Right renal cortex interstitium (tissue), 3 donors: ENCODE measurements around the gene CARMIL3. TPM values are rescaled to one million over a fixed set of nuclear protein-coding genes. Genes with fewer than 3 reads are reported as not detected.
"Not testable (repeated sequence)": the region's sequence is repeated elsewhere in the genome, so short reads cannot be mapped to it uniquely, and the experiment has no call there.

Source experiments
- DNase-seq, 3 donors: peaks; one replicate each; pipeline ENCODE4 v3.0.0-alpha.2; 2013; ENCODE audit warnings: low read depth in 3 of 3, low spot score in 2 of 3
- polyA plus RNA-seq, 3 donors: library from polyadenylated mRNA; unstranded; fragments of 120-200 nt; gene quantifications; one replicate each; pipeline ENCODE4 v1.2.1, GENCODE V29; 2013; ENCODE audit not compliant: insufficient read length in 3 of 3

Gene CARMIL3
- polyA plus RNA-seq, 3 donors, result 1.0 to 2.0 (median 1.4) TPM

- no peak for DNase-seq
Measured at GRCh38 chr14:24038686-24039085, 13.1 kb upstream of the CARMIL3 start.

- no peak for DNase-seq
Measured at GRCh38 chr14:24040692-24041091, 11.1 kb upstream of the CARMIL3 start.

GRCh38 chr14:24042746-24043145 is 9.1 kb upstream of the CARMIL3 start:
- no peak for DNase-seq

GRCh38 chr14:24049002-24049401 is 2.8 kb upstream of the CARMIL3 start:
- DNase-seq, result not testable (repeated sequence)

- not testable (repeated sequence) for DNase-seq
Measured at GRCh38 chr14:24050753-24051152, 1.1 kb upstream of the CARMIL3 start.

GRCh38 chr14:24051176-24051788 is 527 bp upstream of the CARMIL3 start:
- DNase-seq, result no peak

- DNase-seq, result no peak
Measured at GRCh38 chr14:24052656-24053547, 1.1 kb downstream of the CARMIL3 start.

GRCh38 chr14:24053548-24054323 is 1.9 kb downstream of the CARMIL3 start:
- DNase-seq, result no peak

GRCh38 chr14:24054324-24054641 is 2.5 kb downstream of the CARMIL3 start:
- DNase-seq, result no peak

- DNase-seq, result no peak
Measured at GRCh38 chr14:24054646-24055045, 2.8 kb downstream of the CARMIL3 start.

GRCh38 chr14:24055971-24056799 is 4.4 kb downstream of the CARMIL3 start:
- DNase-seq, result no peak

- no peak for DNase-seq
Measured at GRCh38 chr14:24056800-24057184, 5.0 kb downstream of the CARMIL3 start.

GRCh38 chr14:24057271-24057670 is 5.5 kb downstream of the CARMIL3 start:
- no peak for DNase-seq

GRCh38 chr14:24057867-24058259 is 6.1 kb downstream of the CARMIL3 start:
- no peak for DNase-seq

GRCh38 chr14:24058260-24058950 is 6.6 kb downstream of the CARMIL3 start:
- DNase-seq, result peak in 1 of 3 donors; percentile 72

GRCh38 chr14:24058951-24059475 is 7.2 kb downstream of the CARMIL3 start:
- no peak for DNase-seq

GRCh38 chr14:24059841-24060388 is 8.1 kb downstream of the CARMIL3 start:
- no peak for DNase-seq

- DNase-seq, result no peak
Measured at GRCh38 chr14:24060443-24060842, 8.6 kb downstream of the CARMIL3 start.
